ENCODE results near the gene IGLL5. TPM values are rescaled to one million over a fixed set of nuclear protein-coding genes. Genes with fewer than 3 reads are reported as not detected.
"Not testable (repeated sequence)": the region's sequence is repeated elsewhere in the genome, so short reads cannot be mapped to it uniquely, and the experiment has no call there.

Gene IGLL5
- total RNA-seq, 1 donor from 2014 or later: not detected

GRCh38 chr22:22901578-22902218 lies 14.1 kb downstream of the IGLL5 start:
- H3K4me1 Mint-ChIP-seq (ENCODE audit: unreplicated experiment): no peaks in the 10 kb centered on the region
- no peak for DNase-seq (ENCODE audit: extremely low spot score, unreplicated experiment)
- no peak overlapping the region for H3K27ac Mint-ChIP-seq (ENCODE audit: unreplicated experiment)
- no peak for TF ChIP-seq CTCF (IDR thresholded peaks at IDR 0.05)
- H3K9me3 Mint-ChIP-seq (ENCODE audit: unreplicated experiment): no peaks in the 10 kb centered on the region
- H3K36me3 Mint-ChIP-seq (ENCODE audit: unreplicated experiment): no peaks in the 10 kb centered on the region
- H3K4me3 Mint-ChIP-seq (ENCODE audit: unreplicated experiment): no peak overlapping the region
- H3K27me3 Mint-ChIP-seq (ENCODE audit: unreplicated experiment): peaks cover 12% of the 10 kb centered on the region

- Mint-ChIP-seq H3K4me1 (ENCODE audit: unreplicated experiment) (no peaks in the 10 kb centered on the region), H3K27ac (ENCODE audit: unreplicated experiment) (no peak overlapping the region), H3K9me3 (ENCODE audit: unreplicated experiment) (no peaks in the 10 kb centered on the region), H3K36me3 (ENCODE audit: unreplicated experiment) (no peaks in the 10 kb centered on the region), H3K4me3 (ENCODE audit: unreplicated experiment) (no peak overlapping the region), H3K27me3 (ENCODE audit: unreplicated experiment) (peaks cover 8% of the 10 kb centered on the region)
- no peak for TF ChIP-seq CTCF (IDR thresholded peaks at IDR 0.05)
- no peak for DNase-seq (ENCODE audit: extremely low spot score, unreplicated experiment)
Observed at GRCh38 chr22:22902247-22903001, 14.8 kb downstream of the IGLL5 start.

GRCh38 chr22:22903355-22903777 lies 15.8 kb downstream of the IGLL5 start:
- Mint-ChIP-seq H3K4me3 (ENCODE audit: unreplicated experiment) (no peak overlapping the region), H3K27me3 (ENCODE audit: unreplicated experiment) (no peaks in the 10 kb centered on the region), H3K27ac (ENCODE audit: unreplicated experiment) (no peak overlapping the region), H3K9me3 (ENCODE audit: unreplicated experiment) (no peaks in the 10 kb centered on the region), H3K4me1 (ENCODE audit: unreplicated experiment) (no peaks in the 10 kb centered on the region), H3K36me3 (ENCODE audit: unreplicated experiment) (no peaks in the 10 kb centered on the region)
- DNase-seq (ENCODE audit: extremely low spot score, unreplicated experiment): no peak
- TF ChIP-seq CTCF (IDR thresholded peaks at IDR 0.05): no peak

- H3K4me1 Mint-ChIP-seq (ENCODE audit: unreplicated experiment); H3K9me3 Mint-ChIP-seq (ENCODE audit: unreplicated experiment); DNase-seq (ENCODE audit: extremely low spot score, unreplicated experiment); H3K27ac Mint-ChIP-seq (ENCODE audit: unreplicated experiment); H3K4me3 Mint-ChIP-seq (ENCODE audit: unreplicated experiment); H3K27me3 Mint-ChIP-seq (ENCODE audit: unreplicated experiment); H3K36me3 Mint-ChIP-seq (ENCODE audit: unreplicated experiment): not testable (repeated sequence)
Observed at GRCh38 chr22:22903781-22904192, 16.2 kb downstream of the IGLL5 start.

- not testable (repeated sequence) for H3K4me1 Mint-ChIP-seq (ENCODE audit: unreplicated experiment); H3K9me3 Mint-ChIP-seq (ENCODE audit: unreplicated experiment); H3K27me3 Mint-ChIP-seq (ENCODE audit: unreplicated experiment); DNase-seq (ENCODE audit: extremely low spot score, unreplicated experiment); H3K4me3 Mint-ChIP-seq (ENCODE audit: unreplicated experiment); H3K36me3 Mint-ChIP-seq (ENCODE audit: unreplicated experiment); H3K27ac Mint-ChIP-seq (ENCODE audit: unreplicated experiment)
Observed at GRCh38 chr22:22904736-22905135, 17.1 kb downstream of the IGLL5 start.

GRCh38 chr22:22906391-22906790 lies 18.8 kb downstream of the IGLL5 start:
- not testable (repeated sequence) for DNase-seq (ENCODE audit: extremely low spot score, unreplicated experiment)

More at GRCh38 chr22:22906391-22906790, 18.8 kb downstream of the IGLL5 start:
- not testable (repeated sequence) for H3K36me3 Mint-ChIP-seq (ENCODE audit: unreplicated experiment); H3K4me3 Mint-ChIP-seq (ENCODE audit: unreplicated experiment); H3K9me3 Mint-ChIP-seq (ENCODE audit: unreplicated experiment); H3K27ac Mint-ChIP-seq (ENCODE audit: unreplicated experiment); H3K4me1 Mint-ChIP-seq (ENCODE audit: unreplicated experiment)
- peaks cover 12% of the 10 kb centered on the region for H3K27me3 Mint-ChIP-seq (ENCODE audit: unreplicated experiment)

Data from osteocyte (in vitro differentiated cells).